Activated T-helper 1 cell treated with anti-CD3 and anti-CD28 coated beads, Interleukin-12 subunit alpha, Interleukin-12 subunit beta, Interleukin-2, Interleukin-4 antibody, amounts not matched to agents 30 ng/mL and 10 ng/mL and 1 ng/mL, durations not matched to agents 14 hours and 24 hours and 36 hours (primary cell): ENCODE results near the gene DNAJC13. TPM values are rescaled to one million over a fixed set of nuclear protein-coding genes. Genes with fewer than 3 reads are reported as not detected.
"Not testable (repeated sequence)": the region's sequence is repeated elsewhere in the genome, so short reads cannot be mapped to it uniquely, and the experiment has no call there.

Experiments used
- DNase-seq: peaks from one replicate; pipeline ENCODE4 v3.0.0; 2021; ENCODE audit warnings: low spot score
- H3K27ac Mint-ChIP-seq: one replicate; pipeline ENCODE4 v1.8.0; 2021; ENCODE audit warnings: mild to moderate bottlenecking, mixed read lengths
- H3K27me3 Mint-ChIP-seq: one replicate; pipeline ENCODE4 v1.8.0; 2022; ENCODE audit warnings: mild to moderate bottlenecking, moderate library complexity, mixed read lengths; ENCODE audit not compliant: insufficient read depth
- H3K36me3 Mint-ChIP-seq: one replicate; pipeline ENCODE4 v1.8.0; 2021; ENCODE audit warnings: low read depth, mixed read lengths
- H3K4me1 Mint-ChIP-seq: one replicate; pipeline ENCODE4 v1.8.0; 2021; ENCODE audit warnings: low read depth, mixed read lengths
- H3K4me3 Mint-ChIP-seq: one replicate; pipeline ENCODE4 v1.8.0; 2021; ENCODE audit warnings: mild to moderate bottlenecking, moderate library complexity, mixed read lengths
- H3K9me3 Mint-ChIP-seq: one replicate; pipeline ENCODE4 v1.8.0; 2021; ENCODE audit warnings: mixed read lengths
- intact Hi-C: fragments of 100-400 bp; cut with micrococcal nuclease; formaldehyde crosslinking; loops from one replicate; pipeline ENCODE4 v1.15.1; 2024
- total RNA-seq: library from RNA; stranded (reverse); gene quantifications from 2 replicates; pipeline ENCODE4 v1.2.3, GENCODE V29; 2022

DNAJC13 gene
- total RNA-seq, 1 donor from 2014 or later = 30.2 TPM

GRCh38 chr3:132543011-132543739 lies 125.9 kb downstream of the DNAJC13 start:
- no peaks in the 10 kb centered on the region for H3K27me3 Mint-ChIP-seq
- H3K36me3 Mint-ChIP-seq = peaks cover 50% of the 10 kb centered on the region
- peak overlapping the region; percentile 25 for H3K4me3 Mint-ChIP-seq
- intact Hi-C loops = loop anchor here (1.0 kb wide), 1 partner anchor 26 kb away; no protein-coding TSS in a partner anchor
- H3K4me1 Mint-ChIP-seq = peaks cover 57% of the 10 kb centered on the region
- H3K9me3 Mint-ChIP-seq = peaks cover 3% of the 10 kb centered on the region
- peak overlapping the region; percentile 88 for H3K27ac Mint-ChIP-seq
- no peak for DNase-seq

GRCh38 chr3:132544130-132544529 lies 126.8 kb downstream of the DNAJC13 start:
- Mint-ChIP-seq H3K9me3 (peaks cover 3% of the 10 kb centered on the region), H3K4me3 (no peak overlapping the region), H3K27ac (peak overlapping the region; percentile 88)

GRCh38 chr3:132545471-132545870 lies 128.2 kb downstream of the DNAJC13 start:
- Mint-ChIP-seq H3K4me1 (peaks cover 77% of the 10 kb centered on the region), H3K36me3 (peaks cover 43% of the 10 kb centered on the region), H3K27ac (peak overlapping the region; percentile 69), H3K4me3 (no peak overlapping the region), H3K27me3 (no peaks in the 10 kb centered on the region), H3K9me3 (peaks cover 7% of the 10 kb centered on the region)
- no peak for DNase-seq
- intact Hi-C loops = no loop called here

More at GRCh38 chr3:132544130-132544529, 126.8 kb downstream of the DNAJC13 start:
- intact Hi-C loops = loop anchor here (1.0 kb wide), 1 partner anchor 8 kb away; no protein-coding TSS in a partner anchor
- Mint-ChIP-seq H3K27me3 (no peaks in the 10 kb centered on the region), H3K4me1 (peaks cover 63% of the 10 kb centered on the region), H3K36me3 (peaks cover 46% of the 10 kb centered on the region)
- no peak for DNase-seq

GRCh38 chr3:132549169-132549568 lies 131.9 kb downstream of the DNAJC13 start:
- no peak for DNase-seq
- H3K27ac Mint-ChIP-seq = peak overlapping the region; percentile 95
- intact Hi-C loops = no loop called here
- no peaks in the 10 kb centered on the region for H3K27me3 Mint-ChIP-seq
- peaks cover 20% of the 10 kb centered on the region for H3K36me3 Mint-ChIP-seq
- H3K9me3 Mint-ChIP-seq = peaks cover 7% of the 10 kb centered on the region
- peaks cover 64% of the 10 kb centered on the region for H3K4me1 Mint-ChIP-seq
- no peak overlapping the region for H3K4me3 Mint-ChIP-seq

GRCh38 chr3:132549890-132550578 lies 132.7 kb downstream of the DNAJC13 start:
- H3K4me1 Mint-ChIP-seq = peaks cover 63% of the 10 kb centered on the region
- H3K9me3 Mint-ChIP-seq = peaks cover 7% of the 10 kb centered on the region
- H3K36me3 Mint-ChIP-seq = peaks cover 15% of the 10 kb centered on the region
- H3K27ac Mint-ChIP-seq = peak overlapping the region; percentile 95
- no peak for DNase-seq
- H3K27me3 Mint-ChIP-seq = no peaks in the 10 kb centered on the region
- H3K4me3 Mint-ChIP-seq = peak overlapping the region; percentile 69
- intact Hi-C loops = loop anchor here (1.0 kb wide), 4 partner anchors 8 to 133 kb away; partner anchors contain the start of gene DNAJC13

GRCh38 chr3:132550579-132551305 lies 133.4 kb downstream of the DNAJC13 start:
- peak overlapping the region; percentile 2 for H3K4me3 Mint-ChIP-seq
- peaks cover 3% of the 10 kb centered on the region for H3K9me3 Mint-ChIP-seq
- intact Hi-C loops = loop anchor here (1.0 kb wide), 4 partner anchors 8 to 133 kb away; partner anchors contain the start of gene DNAJC13
- peak overlapping the region; percentile 95 for H3K27ac Mint-ChIP-seq
- no peak for DNase-seq
- no peaks in the 10 kb centered on the region for H3K27me3 Mint-ChIP-seq
- H3K36me3 Mint-ChIP-seq = peaks cover 12% of the 10 kb centered on the region
- H3K4me1 Mint-ChIP-seq = peaks cover 64% of the 10 kb centered on the region

- intact Hi-C loops = no loop called here
- Mint-ChIP-seq H3K4me3 (no peak overlapping the region), H3K4me1 (peaks cover 48% of the 10 kb centered on the region), H3K9me3 (peaks cover 3% of the 10 kb centered on the region), H3K27ac (no peak overlapping the region), H3K27me3 (no peaks in the 10 kb centered on the region), H3K36me3 (peaks cover 15% of the 10 kb centered on the region)
- DNase-seq = no peak
These were observed 136.5 kb downstream of the DNAJC13 start for GRCh38 chr3:132553826-132554225.

- Mint-ChIP-seq H3K27me3 (no peaks in the 10 kb centered on the region), H3K4me3 (no peak overlapping the region), H3K9me3 (peaks cover 3% of the 10 kb centered on the region), H3K36me3 (peaks cover 15% of the 10 kb centered on the region), H3K27ac (no peak overlapping the region), H3K4me1 (peaks cover 41% of the 10 kb centered on the region)
- intact Hi-C loops = no loop called here
- no peak for DNase-seq
These were observed 137.1 kb downstream of the DNAJC13 start for GRCh38 chr3:132554437-132554836.

GRCh38 chr3:132555306-132556035 lies 138.2 kb downstream of the DNAJC13 start:
- H3K4me3 Mint-ChIP-seq = no peak overlapping the region
- peak overlapping the region; percentile 8 for H3K27ac Mint-ChIP-seq
- peaks cover 31% of the 10 kb centered on the region for H3K4me1 Mint-ChIP-seq
- intact Hi-C loops = no loop called here
- no peaks in the 10 kb centered on the region for H3K9me3 Mint-ChIP-seq
- no peak for DNase-seq
- H3K36me3 Mint-ChIP-seq = peaks cover 12% of the 10 kb centered on the region
- H3K27me3 Mint-ChIP-seq = no peaks in the 10 kb centered on the region

- H3K27me3 Mint-ChIP-seq, DNase-seq, H3K36me3 Mint-ChIP-seq, H3K4me3 Mint-ChIP-seq, intact Hi-C loops, H3K9me3 Mint-ChIP-seq: not testable (repeated sequence)
- H3K27ac Mint-ChIP-seq = peak overlapping the region; percentile 8
- peaks cover 26% of the 10 kb centered on the region for H3K4me1 Mint-ChIP-seq
These were observed 138.7 kb downstream of the DNAJC13 start for GRCh38 chr3:132556036-132556386.

GRCh38 chr3:132556508-132557159 lies 139.3 kb downstream of the DNAJC13 start:
- H3K27me3 Mint-ChIP-seq = no peaks in the 10 kb centered on the region
- H3K9me3 Mint-ChIP-seq = no peaks in the 10 kb centered on the region
- no peak overlapping the region for H3K4me3 Mint-ChIP-seq
- intact Hi-C loops = no loop called here
- no peak overlapping the region for H3K27ac Mint-ChIP-seq
- peaks cover 20% of the 10 kb centered on the region for H3K4me1 Mint-ChIP-seq
- peaks cover 8% of the 10 kb centered on the region for H3K36me3 Mint-ChIP-seq
- no peak for DNase-seq

- H3K4me1 Mint-ChIP-seq = no peaks in the 10 kb centered on the region
- intact Hi-C loops = no loop called here
- H3K4me3 Mint-ChIP-seq = no peak overlapping the region
- no peaks in the 10 kb centered on the region for H3K9me3 Mint-ChIP-seq
- peaks cover 7% of the 10 kb centered on the region for H3K36me3 Mint-ChIP-seq
- no peak for DNase-seq
- no peak overlapping the region for H3K27ac Mint-ChIP-seq
- H3K27me3 Mint-ChIP-seq = no peaks in the 10 kb centered on the region
These were observed 143.7 kb downstream of the DNAJC13 start for GRCh38 chr3:132561003-132561402.
